GM18519 (cell line): ENCODE results near the gene TRIM47.
A peak's percentile ranks its signal among the peaks of the same experiment; 100 is the strongest.

Experiments used
- ATAC-seq: cut with Tn5 transposase; IDR thresholded peaks from one replicate; pipeline ENCODE4 v1.9.1; 2021; ENCODE audit warnings: mild to moderate bottlenecking, moderate library complexity; ENCODE audit not compliant: unreplicated experiment, low FRiP score

The TRIM47 gene

GRCh38 chr17:75848523-75849278, 29.7 kb downstream of the TRIM47 start:
- no peak for ATAC-seq

DNA sequence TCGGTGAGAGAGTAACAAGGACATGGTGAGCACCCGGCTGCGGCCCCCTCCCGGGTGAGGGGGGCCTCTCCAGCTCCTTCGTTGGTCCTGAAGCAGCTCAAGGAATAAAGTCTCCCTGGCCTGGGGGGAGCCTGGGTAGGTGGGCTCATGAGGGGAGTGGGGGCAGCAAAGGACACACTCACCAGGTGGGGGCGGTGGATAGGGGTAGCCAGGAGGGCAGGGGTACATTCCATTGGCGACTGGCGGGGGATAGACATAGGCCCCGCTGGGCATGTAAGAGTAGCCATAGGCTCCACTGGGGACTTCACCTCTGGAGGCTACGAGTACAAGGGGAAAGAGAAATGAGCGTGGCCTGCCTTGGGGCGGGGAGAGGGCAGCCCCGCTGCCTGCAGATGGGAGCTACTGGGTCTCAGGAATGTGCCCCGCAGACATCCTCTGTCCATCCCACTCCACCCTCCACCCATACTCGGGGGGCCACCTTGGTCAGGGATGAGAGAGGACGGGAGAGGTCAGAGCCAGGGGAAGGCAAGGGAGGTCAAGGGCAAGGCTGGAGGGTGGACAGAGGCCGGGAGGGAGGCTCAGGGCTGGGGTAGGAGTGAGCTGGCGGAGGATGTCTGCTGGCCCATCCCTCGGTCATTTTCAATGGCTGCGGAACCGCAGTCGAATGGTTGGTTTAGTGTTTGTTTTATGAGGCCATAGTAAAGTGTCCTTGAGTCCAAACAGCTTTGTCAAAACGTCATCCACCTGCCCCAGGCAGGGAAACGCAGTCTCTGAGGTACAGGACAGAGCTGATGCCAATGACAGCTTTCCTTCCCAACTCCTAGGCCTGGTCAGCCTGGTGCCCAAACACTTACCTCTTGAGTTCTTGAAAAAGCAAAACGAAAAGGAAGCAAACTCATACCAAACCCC, 30.5 kb downstream of the TRIM47 start:
- no peak for ATAC-seq

GRCh38 chr17:75846692-75847613, 31.4 kb downstream of the TRIM47 start:
- ATAC-seq: no peak

DNA sequence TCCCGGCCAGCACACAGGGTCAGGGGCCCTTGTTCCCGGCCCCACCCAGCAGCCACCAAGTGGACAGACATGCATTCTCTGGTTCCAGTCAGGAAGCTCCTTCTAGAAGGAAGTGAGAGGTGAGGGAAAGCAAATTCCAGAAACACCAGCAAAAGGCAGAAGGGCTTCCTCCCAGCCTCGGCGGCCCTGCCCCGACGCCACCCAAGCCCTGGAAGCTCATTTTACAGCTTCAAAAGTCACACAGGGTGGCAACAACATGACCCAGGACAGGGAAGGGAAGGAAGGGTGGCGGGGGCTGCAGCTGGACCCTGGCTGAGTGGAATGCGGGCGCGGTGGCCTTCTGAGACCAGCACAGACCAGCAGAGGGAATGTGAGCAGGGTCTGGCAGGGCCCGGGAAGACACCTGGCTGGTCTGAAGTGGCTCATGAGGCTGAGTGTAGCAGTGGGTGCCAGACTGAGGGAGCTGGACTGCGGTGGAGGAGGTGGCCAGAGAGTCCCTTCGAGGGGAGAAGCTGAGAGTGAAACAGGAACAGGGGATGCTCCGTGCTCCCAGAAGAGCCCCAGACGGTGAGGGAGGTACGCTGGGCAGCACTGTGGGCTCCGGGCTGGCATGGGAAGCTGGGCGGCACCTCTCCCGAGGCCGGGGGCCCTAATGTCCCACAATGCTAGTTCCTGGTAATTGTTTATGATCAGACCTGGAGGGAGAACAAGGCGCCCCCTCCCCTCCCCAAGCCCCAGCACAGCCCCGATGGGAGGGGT, 32.3 kb downstream of the TRIM47 start:
- ATAC-seq: no peak

DNA sequence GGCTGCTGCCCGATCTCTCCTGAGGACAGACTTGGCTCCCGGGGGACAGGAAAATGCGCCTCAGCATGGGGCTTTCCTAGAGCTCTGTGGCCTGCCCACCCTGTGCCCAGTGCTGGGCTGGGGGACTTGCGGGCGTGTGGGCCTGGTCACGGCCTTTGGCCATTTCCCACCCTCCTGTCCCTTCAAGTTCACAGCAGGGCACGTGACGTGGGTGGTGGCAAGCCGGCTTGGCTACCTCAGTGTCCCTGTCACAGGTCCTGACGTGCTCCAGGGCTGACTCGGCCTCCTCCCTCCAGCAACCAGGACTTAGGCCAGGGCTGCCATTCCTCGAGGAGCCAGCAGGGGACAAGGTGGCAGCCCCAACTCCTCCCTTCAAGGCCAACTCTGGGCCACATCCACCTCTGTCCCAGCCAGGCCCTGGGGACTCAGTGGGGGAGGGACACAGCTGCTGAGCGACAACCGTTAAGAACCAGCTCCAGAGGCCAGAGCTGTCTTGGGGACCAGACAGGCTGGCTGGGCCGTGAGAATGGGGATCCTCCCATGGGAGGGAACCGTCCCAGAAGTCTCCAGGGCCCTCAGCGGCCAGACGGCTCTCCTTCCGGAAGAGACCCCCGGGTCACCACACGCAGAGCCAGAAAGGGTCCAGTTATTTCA, 33.2 kb downstream of the TRIM47 start:
- peak; percentile 56 for ATAC-seq

GRCh38 chr17:75844530-75845057, 33.8 kb downstream of the TRIM47 start:
- ATAC-seq: no peak

- ATAC-seq: no peak
These were observed 34.5 kb downstream of the TRIM47 start, which contains the start of gene UNC13D for GRCh38 chr17:75843577-75844529. UNC13D (minus strand) TSS chr17:75844404; CDS start chr17:75844337, 67 bp downstream.

DNA sequence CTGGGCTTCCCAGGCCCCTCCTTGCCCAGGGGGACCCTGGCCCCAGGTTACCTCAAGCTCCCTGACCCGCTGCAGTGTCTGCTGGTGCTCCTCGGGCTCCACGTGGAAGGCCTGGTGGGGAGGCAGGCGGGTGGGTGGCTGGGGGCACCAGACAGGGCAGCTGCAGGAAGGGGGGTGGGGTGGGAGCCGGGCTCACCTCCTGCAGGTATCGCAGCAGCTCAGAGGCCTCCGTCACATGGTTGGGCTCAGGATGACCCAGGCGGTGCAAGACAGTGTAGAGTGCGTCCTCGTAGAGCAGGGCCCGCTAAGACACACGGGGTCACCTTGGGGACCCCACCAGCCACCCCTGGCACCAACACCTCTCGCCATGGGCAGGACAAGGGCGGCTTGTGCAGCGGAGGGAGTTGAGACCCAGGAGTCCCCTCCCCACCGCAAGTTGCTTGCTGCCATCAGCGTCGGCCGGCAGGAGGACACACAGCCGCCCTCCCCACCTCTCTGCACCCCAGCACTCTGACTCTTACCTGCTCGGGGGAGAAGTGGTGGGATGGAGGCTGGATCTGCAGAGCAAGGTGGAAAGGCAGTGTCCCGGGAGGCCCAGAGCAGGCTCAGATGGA, 35.3 kb downstream of the TRIM47 start:
- ATAC-seq: no peak

DNA sequence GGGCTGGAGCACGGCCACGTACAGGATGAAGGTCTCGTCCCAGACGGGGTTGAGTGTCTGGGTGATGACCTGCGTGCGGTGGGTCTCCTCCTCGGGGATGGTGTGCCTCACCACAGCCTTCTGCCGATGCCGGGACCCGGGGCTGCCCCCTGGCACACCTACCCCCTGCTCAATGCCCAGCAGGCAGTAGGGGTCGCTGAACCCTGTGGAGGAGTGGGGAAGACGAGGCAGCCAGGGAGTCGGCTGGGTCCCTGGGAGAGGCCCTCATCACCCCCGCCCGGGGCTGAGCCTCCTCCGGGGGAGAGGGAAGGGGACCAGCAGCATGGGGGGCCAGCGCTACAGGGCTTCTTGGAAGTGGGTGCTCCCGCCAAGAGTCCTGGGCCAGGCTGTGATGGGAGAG, 36.0 kb downstream of the TRIM47 start:
- no peak for ATAC-seq

GRCh38 chr17:75840799-75841164, 37.6 kb downstream of the TRIM47 start:
- no peak for ATAC-seq

DNA sequence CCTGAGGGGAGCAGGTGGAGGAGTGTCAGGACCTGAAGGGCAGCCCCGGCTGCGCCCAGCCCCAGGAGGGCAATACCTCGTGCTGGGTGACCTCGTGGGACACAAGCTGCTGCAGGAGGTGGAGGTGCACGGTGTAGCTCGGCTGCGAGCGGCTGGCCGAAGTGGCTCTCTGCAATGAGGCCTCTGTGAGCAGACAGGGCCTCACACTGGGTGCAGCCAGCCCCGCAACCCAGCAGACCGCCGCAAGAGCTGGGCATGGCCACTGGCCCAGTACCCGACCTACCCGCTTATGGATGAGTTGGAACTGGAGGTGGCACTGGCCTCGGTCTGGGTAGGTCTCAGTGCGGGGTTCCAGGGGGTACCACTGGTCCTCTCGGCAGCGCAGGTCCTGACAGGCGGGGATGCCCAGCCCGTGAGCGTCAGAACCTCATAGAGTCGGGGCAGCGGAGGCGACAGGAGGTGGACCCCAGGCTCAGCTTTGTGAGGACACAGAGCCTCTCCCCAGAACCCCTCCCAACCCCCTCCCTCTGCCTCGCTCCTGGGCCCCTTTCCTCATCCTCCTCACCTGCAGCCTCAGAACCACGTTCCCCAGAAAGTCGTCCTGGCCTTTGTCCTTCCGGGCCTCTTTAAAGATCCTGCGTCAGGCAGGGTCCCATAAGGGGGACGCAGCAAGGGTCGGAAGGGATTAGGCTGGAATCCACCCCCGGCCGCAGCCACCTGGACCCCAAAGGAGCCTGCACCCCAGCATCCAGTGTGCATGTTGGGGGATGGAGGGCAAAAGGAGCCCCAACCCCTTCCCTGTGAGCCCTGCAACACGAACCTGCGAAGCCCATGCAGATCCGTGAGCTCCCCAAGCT, 38.2 kb downstream of the TRIM47 start:
- ATAC-seq: no peak

DNA sequence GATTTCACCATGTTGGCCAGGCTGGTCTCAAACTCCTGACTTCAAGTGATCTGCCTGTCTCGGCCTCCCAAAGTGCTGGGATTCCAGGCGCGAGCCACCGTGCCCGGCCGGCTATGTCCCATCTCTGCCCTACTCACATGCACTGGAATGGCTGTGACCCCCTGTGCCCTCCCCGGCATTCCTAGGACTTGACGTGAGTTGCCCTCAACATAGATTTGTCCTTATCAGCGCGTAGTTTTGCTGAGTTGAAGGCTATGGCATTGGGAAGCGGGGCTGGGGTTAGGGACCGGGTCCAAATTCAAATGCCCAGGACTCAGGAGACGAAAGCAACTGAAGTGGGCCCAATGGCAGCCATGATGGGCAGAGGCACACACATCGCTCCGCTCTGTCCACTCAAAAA, 40.0 kb downstream of the TRIM47 start:
- no peak for ATAC-seq

GRCh38 chr17:75837899-75838298, 40.5 kb downstream of the TRIM47 start:
- ATAC-seq: no peak

DNA sequence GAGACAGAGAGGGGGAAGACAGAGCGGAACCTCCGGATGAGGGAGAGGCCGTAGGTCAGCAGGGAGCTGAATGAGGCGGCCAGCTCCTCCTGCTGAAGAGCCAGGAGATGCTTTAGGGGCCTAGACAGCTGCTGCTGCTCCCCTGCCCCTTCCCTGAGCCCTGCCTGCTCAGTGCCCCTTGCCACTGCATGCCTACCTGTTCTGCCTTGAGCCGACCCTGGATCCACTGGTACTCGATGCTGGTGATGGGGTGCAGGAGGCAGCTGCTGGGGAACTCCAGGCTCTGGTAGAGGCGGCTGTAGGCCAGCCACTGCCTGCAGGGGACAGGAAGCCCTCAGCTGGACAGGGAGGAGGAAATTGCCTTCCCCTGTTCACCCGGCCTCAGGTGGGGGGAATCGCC, 41.8 kb downstream of the TRIM47 start:
- no peak for ATAC-seq

GRCh38 chr17:75835654-75835987, 42.8 kb downstream of the TRIM47 start:
- ATAC-seq: no peak

DNA sequence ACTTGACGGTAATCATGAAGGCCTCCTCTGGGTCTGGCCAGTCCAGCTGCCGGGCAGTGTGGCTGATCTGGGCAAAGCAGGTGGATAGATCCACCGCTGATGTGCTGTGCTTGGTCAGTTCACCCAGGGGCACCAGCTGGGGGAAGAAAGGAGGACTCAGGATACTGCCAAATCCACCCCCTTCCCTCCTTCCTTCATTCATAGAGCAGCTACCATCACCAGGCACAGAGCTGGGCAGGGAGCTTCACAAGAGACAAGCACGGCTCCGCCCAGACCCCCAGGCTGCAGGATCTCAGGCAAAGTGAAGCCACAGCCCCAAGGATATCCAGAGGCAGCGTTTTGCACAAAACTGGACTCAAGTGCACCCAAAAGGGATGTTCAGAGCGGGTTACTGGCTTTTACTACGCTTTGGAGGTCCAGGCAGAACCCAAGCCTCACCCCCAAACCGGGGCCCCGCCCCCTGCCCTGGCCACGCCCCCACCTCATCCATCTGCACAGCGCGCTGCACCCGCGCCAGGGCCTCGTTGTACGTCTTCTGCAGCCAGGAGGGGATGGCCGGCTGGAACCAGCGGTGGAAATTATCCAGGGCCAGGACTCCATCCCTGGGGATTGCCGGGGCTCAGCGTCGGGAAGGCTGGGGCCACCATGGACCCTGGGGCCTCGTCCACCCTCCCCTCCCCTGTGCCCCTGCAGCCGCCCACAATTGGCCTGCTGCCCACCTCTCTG, 43.3 kb downstream of the TRIM47 start:
- no peak for ATAC-seq
